Liver (tissue), 9 donors: ENCODE results near the gene BZW2. TPM values are rescaled to one million over a fixed set of nuclear protein-coding genes. Genes with fewer than 3 reads are reported as not detected.

Source experiments
- DNase-seq: peaks from one replicate; pipeline ENCODE4 v3.0.0-alpha.2; 2017; ENCODE audit warnings: low spot score
- H3K27ac ChIP-seq, 2 donors: one replicate each; pipeline ENCODE4 v1.7.0; 2013; ENCODE audit warnings: inconsistent platforms in 2 of 2, low read length in 2 of 2, control low read depth in 1 of 2, low read depth in 1 of 2, mild to moderate bottlenecking in 1 of 2
- H3K27me3 ChIP-seq, 4 donors: one replicate each; pipeline versions ENCODE4 v1.6.1 to v1.7.0; 2013; ENCODE audit warnings: low read length in 3 of 4, inconsistent platforms in 1 of 4, mild to moderate bottlenecking in 1 of 4, moderate library complexity in 1 of 4; ENCODE audit not compliant: control insufficient read depth in 4 of 4, insufficient read depth in 4 of 4
- H3K36me3 ChIP-seq, 4 donors: one replicate each; pipeline versions ENCODE4 v1.6.1 to v1.7.0; 2013; ENCODE audit warnings: low read length in 3 of 4, mild to moderate bottlenecking in 3 of 4, low read depth in 1 of 4, moderate library complexity in 1 of 4; ENCODE audit not compliant: control insufficient read depth in 4 of 4, insufficient read depth in 3 of 4
- H3K4me1 ChIP-seq, 4 donors: one replicate each; pipeline versions ENCODE4 v1.6.1 to v1.7.0; 2013; ENCODE audit warnings: low read length in 3 of 4, mild to moderate bottlenecking in 3 of 4, moderate library complexity in 1 of 4; ENCODE audit not compliant: control insufficient read depth in 4 of 4, insufficient read depth in 4 of 4
- H3K4me3 ChIP-seq, 3 donors: one replicate each; pipeline versions ENCODE4 v1.6.1 to v1.7.0; 2013; ENCODE audit warnings: low read length in 3 of 3, control low read depth in 1 of 3, low read depth in 1 of 3, mild to moderate bottlenecking in 1 of 3
- H3K9ac ChIP-seq, 2 donors: one replicate each; pipeline ENCODE4 v1.7.0; 2013; ENCODE audit warnings: low read length in 2 of 2, mild to moderate bottlenecking in 2 of 2, moderate library complexity in 2 of 2, control low read depth in 1 of 2, low read depth in 1 of 2
- H3K9me3 ChIP-seq, 4 donors: one replicate each; pipeline versions ENCODE4 v1.6.1 to v1.7.0; 2013; ENCODE audit warnings: low read length in 3 of 4; ENCODE audit not compliant: control insufficient read depth in 4 of 4
- EGR1 ChIP-seq, 2 donors: IDR thresholded peaks; 2 replicates each; pipeline ENCODE4 v1.6.1; 2016 to 2018; ENCODE audit warnings: antibody characterized with exemption in 2 of 2, low read depth in 2 of 2
- FOXA1 ChIP-seq: IDR thresholded peaks from 2 replicates; pipeline ENCODE4 v1.6.1; 2016; ENCODE audit warnings: antibody characterized with exemption
- FOXA2 ChIP-seq: IDR thresholded peaks from 2 replicates; pipeline ENCODE4 v1.6.1; 2016; ENCODE audit warnings: antibody characterized with exemption
- GABPA ChIP-seq, 2 donors: IDR thresholded peaks in 1 of 2; conservative IDR thresholded peaks in 1 of 2; 2 replicates each; pipeline ENCODE4 v1.6.1; 2016; ENCODE audit warnings: antibody characterized with exemption in 2 of 2, mild to moderate bottlenecking in 1 of 2, moderate library complexity in 1 of 2
- HNF4A ChIP-seq, 2 donors: conservative IDR thresholded peaks; 2 replicates each; pipeline ENCODE4 v1.6.1; 2016; ENCODE audit warnings: antibody characterized with exemption in 2 of 2, mild to moderate bottlenecking in 2 of 2
- HNF4G ChIP-seq: IDR thresholded peaks from 2 replicates; pipeline ENCODE4 v1.6.1; 2016; ENCODE audit warnings: antibody characterized with exemption
- JUND ChIP-seq, 2 donors: IDR thresholded peaks; 2 replicates each; pipeline ENCODE4 v1.6.1; 2016; ENCODE audit warnings: antibody characterized with exemption in 2 of 2
- NR2F2 ChIP-seq: IDR thresholded peaks from 2 replicates; pipeline ENCODE4 v1.6.1; 2016; ENCODE audit warnings: antibody characterized with exemption
- RAD21 ChIP-seq, 2 donors: IDR thresholded peaks; 2 replicates each; pipeline ENCODE4 v1.6.1; 2016; ENCODE audit warnings: antibody characterized with exemption in 2 of 2, mild to moderate bottlenecking in 2 of 2
- RXRA ChIP-seq, 2 donors: IDR thresholded peaks; 2 replicates each; pipeline ENCODE4 v1.6.1; 2017 to 2018; ENCODE audit warnings: antibody characterized with exemption in 2 of 2, mild to moderate bottlenecking in 1 of 2
- SP1 ChIP-seq: IDR thresholded peaks from 2 replicates; pipeline ENCODE4 v1.6.1; 2018; ENCODE audit warnings: antibody characterized with exemption, mild to moderate bottlenecking
- TAF1 ChIP-seq: conservative IDR thresholded peaks from 2 replicates; pipeline ENCODE4 v1.6.1; 2016; ENCODE audit warnings: antibody characterized with exemption, mild to moderate bottlenecking
- YY1 ChIP-seq: IDR thresholded peaks from 2 replicates; pipeline ENCODE4 v1.6.1; 2016; ENCODE audit warnings: antibody characterized with exemption, mild to moderate bottlenecking
- WGBS: extraction: QIAGEN DNeasy Blood & Tissue Kit; methylation state at CpG from one replicate; pipeline ENCODE4 v1.1.7; 2013; 5-methylcytosine and 5-hydroxymethylcytosine counted together
- polyA plus RNA-seq, 2 donors: library from polyadenylated mRNA; stranded (reverse) in 1 of 2; unstranded in 1 of 2; fragments of 200-250 nt in 1 of 2; fragments of >200 nt in 1 of 2; fragmentation: Nextera tagmentation in 1 of 2; extraction: Ambion mirVana in 1 of 2; gene quantifications; one replicate each; pipeline versions ENCODE4 v1.2.1 to v1.2.3, GENCODE V29; 2013 to 2015
- total RNA-seq, 2 donors: library from RNA; depleted of rRNA; stranded (reverse); fragments of >200 nt; gene quantifications; one replicate each; pipeline ENCODE4 v1.2.3, GENCODE V29; 2014
- TF ChIP-seq, protein P1 (sequence below): fragments of 150-350 bp; IDR thresholded peaks from 2 replicates; pipeline ENCODE4 v1.5.1; 2017; ENCODE audit warnings: improper control_type of control experiment, low read depth, low read length; ENCODE audit not compliant: missing input control
- TF ChIP-seq, protein P2 (sequence below): IDR thresholded peaks from 2 replicates; pipeline ENCODE4 v1.6.1; 2016; ENCODE audit warnings: antibody characterized with exemption
- TF ChIP-seq, protein P3 (sequence below): IDR thresholded peaks from 2 replicates; pipeline ENCODE4 v1.6.1; 2016; ENCODE audit warnings: antibody characterized with exemption, mild to moderate bottlenecking
- TF ChIP-seq, protein P4 (sequence below): IDR thresholded peaks from 2 replicates; pipeline ENCODE4 v1.6.1; 2016; ENCODE audit warnings: antibody characterized with exemption
- TF ChIP-seq, protein P5 (sequence below): IDR thresholded peaks from 2 replicates; pipeline ENCODE4 v1.6.1; 2016; ENCODE audit warnings: antibody characterized with exemption
- donor health status: healthy.
- donor health status: healthy.
- donor health status: healthy.
- donor health status: healthy.
- donor health status: healthy.

BZW2 gene
- total and polyA plus RNA-seq, 4 donors, result 10.9 to 18.6 (median 13.1) TPM

DNA sequence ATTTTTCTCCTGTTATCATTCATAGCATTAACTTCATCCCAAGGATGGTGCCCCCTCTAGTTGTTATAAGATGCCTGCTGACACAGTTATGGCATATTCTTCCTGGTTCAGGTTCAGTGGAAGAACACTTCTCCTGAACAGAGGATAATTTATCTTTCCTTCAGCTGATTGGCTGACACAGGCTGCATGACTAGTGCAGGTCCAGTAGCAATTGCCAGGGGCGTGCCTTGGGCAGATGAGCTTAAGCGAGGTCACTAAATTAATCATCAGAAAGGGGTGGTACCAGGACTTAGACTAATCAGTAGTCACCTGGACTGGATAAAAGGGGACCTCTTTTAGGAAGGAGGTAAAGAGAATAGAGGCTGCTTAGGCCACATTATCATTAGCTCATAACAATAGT lies 42.3 kb downstream of the BZW2 start:
- TF ChIP-seq, protein P1, sequence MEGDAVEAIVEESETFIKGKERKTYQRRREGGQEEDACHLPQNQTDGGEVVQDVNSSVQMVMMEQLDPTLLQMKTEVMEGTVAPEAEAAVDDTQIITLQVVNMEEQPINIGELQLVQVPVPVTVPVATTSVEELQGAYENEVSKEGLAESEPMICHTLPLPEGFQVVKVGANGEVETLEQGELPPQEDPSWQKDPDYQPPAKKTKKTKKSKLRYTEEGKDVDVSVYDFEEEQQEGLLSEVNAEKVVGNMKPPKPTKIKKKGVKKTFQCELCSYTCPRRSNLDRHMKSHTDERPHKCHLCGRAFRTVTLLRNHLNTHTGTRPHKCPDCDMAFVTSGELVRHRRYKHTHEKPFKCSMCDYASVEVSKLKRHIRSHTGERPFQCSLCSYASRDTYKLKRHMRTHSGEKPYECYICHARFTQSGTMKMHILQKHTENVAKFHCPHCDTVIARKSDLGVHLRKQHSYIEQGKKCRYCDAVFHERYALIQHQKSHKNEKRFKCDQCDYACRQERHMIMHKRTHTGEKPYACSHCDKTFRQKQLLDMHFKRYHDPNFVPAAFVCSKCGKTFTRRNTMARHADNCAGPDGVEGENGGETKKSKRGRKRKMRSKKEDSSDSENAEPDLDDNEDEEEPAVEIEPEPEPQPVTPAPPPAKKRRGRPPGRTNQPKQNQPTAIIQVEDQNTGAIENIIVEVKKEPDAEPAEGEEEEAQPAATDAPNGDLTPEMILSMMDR, result no peak
- TF ChIP-seq HNF4A (conservative IDR thresholded peaks at IDR 0.05) (no peak), RAD21 (IDR thresholded peaks at IDR 0.05) (no peak), GABPA (IDR thresholded peaks at IDR 0.05 in 1 of 2, conservative IDR thresholded peaks at IDR 0.05 in 1 of 2) (no peak), FOXA1 (no peak), SP1 (no peak), YY1 (no peak), HNF4G (no peak), TAF1 (no peak), JUND (IDR thresholded peaks at IDR 0.05) (no peak), RXRA (IDR thresholded peaks at IDR 0.05) (no peak), EGR1 (IDR thresholded peaks at IDR 0.05; ENCODE audit: low read depth in 2 of 2) (no peak), NR2F2 (no peak), FOXA2 (no peak)
- TF ChIP-seq, protein P2, sequence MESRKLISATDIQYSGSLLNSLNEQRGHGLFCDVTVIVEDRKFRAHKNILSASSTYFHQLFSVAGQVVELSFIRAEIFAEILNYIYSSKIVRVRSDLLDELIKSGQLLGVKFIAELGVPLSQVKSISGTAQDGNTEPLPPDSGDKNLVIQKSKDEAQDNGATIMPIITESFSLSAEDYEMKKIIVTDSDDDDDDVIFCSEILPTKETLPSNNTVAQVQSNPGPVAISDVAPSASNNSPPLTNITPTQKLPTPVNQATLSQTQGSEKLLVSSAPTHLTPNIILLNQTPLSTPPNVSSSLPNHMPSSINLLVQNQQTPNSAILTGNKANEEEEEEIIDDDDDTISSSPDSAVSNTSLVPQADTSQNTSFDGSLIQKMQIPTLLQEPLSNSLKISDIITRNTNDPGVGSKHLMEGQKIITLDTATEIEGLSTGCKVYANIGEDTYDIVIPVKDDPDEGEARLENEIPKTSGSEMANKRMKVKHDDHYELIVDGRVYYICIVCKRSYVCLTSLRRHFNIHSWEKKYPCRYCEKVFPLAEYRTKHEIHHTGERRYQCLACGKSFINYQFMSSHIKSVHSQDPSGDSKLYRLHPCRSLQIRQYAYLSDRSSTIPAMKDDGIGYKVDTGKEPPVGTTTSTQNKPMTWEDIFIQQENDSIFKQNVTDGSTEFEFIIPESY, result no peak
- TF ChIP-seq, protein P3, sequence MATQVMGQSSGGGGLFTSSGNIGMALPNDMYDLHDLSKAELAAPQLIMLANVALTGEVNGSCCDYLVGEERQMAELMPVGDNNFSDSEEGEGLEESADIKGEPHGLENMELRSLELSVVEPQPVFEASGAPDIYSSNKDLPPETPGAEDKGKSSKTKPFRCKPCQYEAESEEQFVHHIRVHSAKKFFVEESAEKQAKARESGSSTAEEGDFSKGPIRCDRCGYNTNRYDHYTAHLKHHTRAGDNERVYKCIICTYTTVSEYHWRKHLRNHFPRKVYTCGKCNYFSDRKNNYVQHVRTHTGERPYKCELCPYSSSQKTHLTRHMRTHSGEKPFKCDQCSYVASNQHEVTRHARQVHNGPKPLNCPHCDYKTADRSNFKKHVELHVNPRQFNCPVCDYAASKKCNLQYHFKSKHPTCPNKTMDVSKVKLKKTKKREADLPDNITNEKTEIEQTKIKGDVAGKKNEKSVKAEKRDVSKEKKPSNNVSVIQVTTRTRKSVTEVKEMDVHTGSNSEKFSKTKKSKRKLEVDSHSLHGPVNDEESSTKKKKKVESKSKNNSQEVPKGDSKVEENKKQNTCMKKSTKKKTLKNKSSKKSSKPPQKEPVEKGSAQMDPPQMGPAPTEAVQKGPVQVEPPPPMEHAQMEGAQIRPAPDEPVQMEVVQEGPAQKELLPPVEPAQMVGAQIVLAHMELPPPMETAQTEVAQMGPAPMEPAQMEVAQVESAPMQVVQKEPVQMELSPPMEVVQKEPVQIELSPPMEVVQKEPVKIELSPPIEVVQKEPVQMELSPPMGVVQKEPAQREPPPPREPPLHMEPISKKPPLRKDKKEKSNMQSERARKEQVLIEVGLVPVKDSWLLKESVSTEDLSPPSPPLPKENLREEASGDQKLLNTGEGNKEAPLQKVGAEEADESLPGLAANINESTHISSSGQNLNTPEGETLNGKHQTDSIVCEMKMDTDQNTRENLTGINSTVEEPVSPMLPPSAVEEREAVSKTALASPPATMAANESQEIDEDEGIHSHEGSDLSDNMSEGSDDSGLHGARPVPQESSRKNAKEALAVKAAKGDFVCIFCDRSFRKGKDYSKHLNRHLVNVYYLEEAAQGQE, result no peak
- TF ChIP-seq, protein P4, sequence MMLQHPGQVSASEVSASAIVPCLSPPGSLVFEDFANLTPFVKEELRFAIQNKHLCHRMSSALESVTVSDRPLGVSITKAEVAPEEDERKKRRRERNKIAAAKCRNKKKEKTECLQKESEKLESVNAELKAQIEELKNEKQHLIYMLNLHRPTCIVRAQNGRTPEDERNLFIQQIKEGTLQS, result no peak
- TF ChIP-seq, protein P5, sequence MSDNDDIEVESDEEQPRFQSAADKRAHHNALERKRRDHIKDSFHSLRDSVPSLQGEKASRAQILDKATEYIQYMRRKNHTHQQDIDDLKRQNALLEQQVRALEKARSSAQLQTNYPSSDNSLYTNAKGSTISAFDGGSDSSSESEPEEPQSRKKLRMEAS, result no peak
- no peak overlapping the region for H3K9ac ChIP-seq
- DNase-seq, result no peak
- H3K9me3 ChIP-seq, result no peaks in the 10 kb centered on the region
- 98% methylated on average over 2 of the region's 2 CpGs for WGBS
- no peaks in the 10 kb centered on the region for H3K4me1 ChIP-seq
- H3K27me3 ChIP-seq, result no peaks in the 10 kb centered on the region
- no peak overlapping the region for H3K4me3 ChIP-seq
- no peak overlapping the region for H3K27ac ChIP-seq
- H3K36me3 ChIP-seq, result peaks cover 0 to 12% (median 6%) of the 10 kb centered on the region in 4 donors
